ENCODE results near the gene ASGR1. TPM values are rescaled to one million over a fixed set of nuclear protein-coding genes. Genes with fewer than 3 reads are reported as not detected.
"Not testable (repeated sequence)": the region's sequence is repeated elsewhere in the genome, so short reads cannot be mapped to it uniquely, and the experiment has no call there.

ASGR1 gene
- total RNA-seq, 1 donor from 2014 or later, result 29.0 TPM

DNA sequence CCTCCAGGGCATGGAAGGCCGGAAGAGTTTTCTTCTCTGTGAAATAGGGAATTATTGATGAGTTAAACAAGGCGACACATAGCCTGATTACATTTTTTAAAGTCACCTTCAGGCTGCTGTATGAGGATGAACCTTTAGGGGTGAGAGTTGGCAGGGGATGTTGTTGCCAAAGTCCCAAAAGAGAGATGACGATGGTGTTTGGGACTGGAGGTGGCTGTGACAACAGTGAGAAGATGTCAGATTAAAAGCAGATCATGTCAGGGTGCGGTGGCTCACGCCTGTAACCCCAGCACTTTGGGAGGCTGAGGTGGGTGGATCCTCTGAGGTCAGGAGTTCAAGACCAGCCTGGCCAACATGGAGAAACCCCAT, 47.8 kb downstream of the ASGR1 start:
- Mint-ChIP-seq H3K27me3 (ENCODE audit: unreplicated experiment) (peaks cover 4% of the 10 kb centered on the region), H3K4me3 (ENCODE audit: unreplicated experiment) (peak overlapping the region; percentile 33), H3K27ac (ENCODE audit: unreplicated experiment) (no peak overlapping the region), H3K4me1 (ENCODE audit: low read depth, unreplicated experiment) (peaks cover 17% of the 10 kb centered on the region), H3K9me3 (ENCODE audit: unreplicated experiment) (no peaks in the 10 kb centered on the region), H3K36me3 (ENCODE audit: unreplicated experiment) (no peaks in the 10 kb centered on the region)
- DNase-seq, result no peak
- TF ChIP-seq, protein P1, sequence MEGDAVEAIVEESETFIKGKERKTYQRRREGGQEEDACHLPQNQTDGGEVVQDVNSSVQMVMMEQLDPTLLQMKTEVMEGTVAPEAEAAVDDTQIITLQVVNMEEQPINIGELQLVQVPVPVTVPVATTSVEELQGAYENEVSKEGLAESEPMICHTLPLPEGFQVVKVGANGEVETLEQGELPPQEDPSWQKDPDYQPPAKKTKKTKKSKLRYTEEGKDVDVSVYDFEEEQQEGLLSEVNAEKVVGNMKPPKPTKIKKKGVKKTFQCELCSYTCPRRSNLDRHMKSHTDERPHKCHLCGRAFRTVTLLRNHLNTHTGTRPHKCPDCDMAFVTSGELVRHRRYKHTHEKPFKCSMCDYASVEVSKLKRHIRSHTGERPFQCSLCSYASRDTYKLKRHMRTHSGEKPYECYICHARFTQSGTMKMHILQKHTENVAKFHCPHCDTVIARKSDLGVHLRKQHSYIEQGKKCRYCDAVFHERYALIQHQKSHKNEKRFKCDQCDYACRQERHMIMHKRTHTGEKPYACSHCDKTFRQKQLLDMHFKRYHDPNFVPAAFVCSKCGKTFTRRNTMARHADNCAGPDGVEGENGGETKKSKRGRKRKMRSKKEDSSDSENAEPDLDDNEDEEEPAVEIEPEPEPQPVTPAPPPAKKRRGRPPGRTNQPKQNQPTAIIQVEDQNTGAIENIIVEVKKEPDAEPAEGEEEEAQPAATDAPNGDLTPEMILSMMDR (IDR thresholded peaks at IDR 0.05; ENCODE audit: partially characterized antibody, unreplicated experiment), result no peak

DNA sequence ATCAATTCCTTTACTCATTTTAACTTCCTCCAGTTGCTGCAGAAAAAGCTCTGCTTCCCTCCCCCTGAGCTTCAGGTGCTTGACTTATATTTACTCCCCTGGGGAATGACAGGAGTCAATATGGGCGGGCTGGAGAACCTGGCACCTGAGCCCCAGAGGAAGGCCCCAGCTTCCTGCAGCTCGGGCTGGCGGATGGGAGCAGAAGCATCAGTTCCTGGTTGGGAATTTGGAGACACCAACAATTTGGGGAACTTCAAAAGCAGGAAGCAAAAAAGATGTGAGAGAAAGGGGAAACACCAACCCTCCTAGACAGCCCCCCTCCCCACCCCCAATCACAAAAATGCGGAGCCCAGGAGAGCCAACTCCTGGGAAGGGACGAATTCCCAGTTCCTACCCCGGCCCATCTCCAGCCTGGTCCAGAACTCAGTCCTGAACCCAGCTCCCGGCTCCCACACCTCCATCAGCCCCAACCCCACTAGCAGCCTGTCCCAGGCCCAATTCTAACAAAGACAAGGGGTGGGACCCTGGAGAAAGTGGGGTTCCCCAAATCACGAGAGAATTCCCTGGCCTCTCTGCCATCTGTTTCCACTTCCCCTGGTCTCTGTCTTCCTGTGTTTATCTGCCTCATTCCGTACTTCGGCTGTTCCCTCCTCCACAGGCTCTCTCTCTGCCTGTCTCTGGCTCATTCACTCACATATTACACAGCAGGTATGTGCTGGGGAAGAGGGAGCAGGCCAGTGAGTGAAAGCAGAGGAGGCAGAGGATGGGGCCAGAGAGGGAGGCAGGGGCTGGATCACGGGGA, 48.3 kb downstream of the ASGR1 start:
- TF ChIP-seq, protein P1 (IDR thresholded peaks at IDR 0.05; ENCODE audit: partially characterized antibody, unreplicated experiment), result no peak
- no peak overlapping the region for H3K27ac Mint-ChIP-seq (ENCODE audit: unreplicated experiment)
- H3K9me3 Mint-ChIP-seq (ENCODE audit: unreplicated experiment), result no peaks in the 10 kb centered on the region
- H3K4me1 Mint-ChIP-seq (ENCODE audit: low read depth, unreplicated experiment), result peaks cover 17% of the 10 kb centered on the region
- no peaks in the 10 kb centered on the region for H3K36me3 Mint-ChIP-seq (ENCODE audit: unreplicated experiment)
- DNase-seq, result no peak
- no peak overlapping the region for H3K4me3 Mint-ChIP-seq (ENCODE audit: unreplicated experiment)
- peaks cover 4% of the 10 kb centered on the region for H3K27me3 Mint-ChIP-seq (ENCODE audit: unreplicated experiment)

DNA sequence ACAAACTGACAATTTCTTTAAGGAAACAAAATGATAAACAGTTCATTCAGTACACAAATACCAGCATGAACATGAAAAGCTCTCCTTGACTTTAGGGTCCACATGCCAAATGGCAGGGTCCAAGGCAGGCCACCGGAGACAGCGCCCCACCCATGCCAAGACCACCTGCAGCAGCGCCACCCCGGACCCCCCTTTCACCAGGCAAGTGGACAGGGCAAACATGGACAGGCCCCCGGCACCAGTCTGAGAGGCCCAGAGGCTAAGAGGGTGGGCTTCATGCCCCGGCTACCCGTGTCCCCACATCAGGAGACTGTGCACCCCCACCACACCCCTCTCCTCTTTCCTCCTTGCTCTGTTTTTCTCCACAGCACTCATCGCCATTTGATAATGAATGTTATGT, 49.9 kb downstream of the ASGR1 start:
- peaks cover 17% of the 10 kb centered on the region for H3K4me1 Mint-ChIP-seq (ENCODE audit: low read depth, unreplicated experiment)

DNA sequence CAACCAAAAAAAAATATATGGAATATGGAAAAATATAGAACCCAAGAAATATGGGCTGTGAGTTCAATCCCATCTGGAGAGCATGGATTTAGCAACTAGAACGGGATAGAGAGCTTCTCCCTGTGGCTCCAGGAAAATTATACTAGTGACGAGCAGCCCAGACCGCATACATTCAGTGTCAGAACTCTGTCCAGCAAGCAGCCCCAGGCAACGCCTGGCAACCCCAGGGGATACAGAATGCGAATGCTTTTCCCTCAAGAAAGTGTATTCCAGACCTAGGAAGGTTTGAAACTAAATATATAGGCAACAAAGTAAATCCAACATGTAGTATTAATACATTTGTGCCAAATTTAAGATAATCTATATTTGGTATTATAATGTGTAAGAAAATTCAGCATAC, 51.0 kb downstream of the ASGR1 start:
- no peak overlapping the region for H3K4me3 Mint-ChIP-seq (ENCODE audit: unreplicated experiment)
- peaks cover 3% of the 10 kb centered on the region for H3K27me3 Mint-ChIP-seq (ENCODE audit: unreplicated experiment)
- peak; percentile 69 for DNase-seq
- TF ChIP-seq, protein P1 (IDR thresholded peaks at IDR 0.05; ENCODE audit: partially characterized antibody, unreplicated experiment), result no peak
- no peaks in the 10 kb centered on the region for H3K9me3 Mint-ChIP-seq (ENCODE audit: unreplicated experiment)
- peaks cover 16% of the 10 kb centered on the region for H3K4me1 Mint-ChIP-seq (ENCODE audit: low read depth, unreplicated experiment)
- no peaks in the 10 kb centered on the region for H3K36me3 Mint-ChIP-seq (ENCODE audit: unreplicated experiment)
- no peak overlapping the region for H3K27ac Mint-ChIP-seq (ENCODE audit: unreplicated experiment)

More for the DNA sequence above, 49.9 kb downstream of the ASGR1 start:
- Mint-ChIP-seq H3K9me3 (ENCODE audit: unreplicated experiment) (no peaks in the 10 kb centered on the region), H3K36me3 (ENCODE audit: unreplicated experiment) (no peaks in the 10 kb centered on the region), H3K4me3 (ENCODE audit: unreplicated experiment) (no peak overlapping the region), H3K27me3 (ENCODE audit: unreplicated experiment) (peaks cover 5% of the 10 kb centered on the region), H3K27ac (ENCODE audit: unreplicated experiment) (no peak overlapping the region)
- no peak for DNase-seq
- TF ChIP-seq, protein P1 (IDR thresholded peaks at IDR 0.05; ENCODE audit: partially characterized antibody, unreplicated experiment), result no peak

DNA sequence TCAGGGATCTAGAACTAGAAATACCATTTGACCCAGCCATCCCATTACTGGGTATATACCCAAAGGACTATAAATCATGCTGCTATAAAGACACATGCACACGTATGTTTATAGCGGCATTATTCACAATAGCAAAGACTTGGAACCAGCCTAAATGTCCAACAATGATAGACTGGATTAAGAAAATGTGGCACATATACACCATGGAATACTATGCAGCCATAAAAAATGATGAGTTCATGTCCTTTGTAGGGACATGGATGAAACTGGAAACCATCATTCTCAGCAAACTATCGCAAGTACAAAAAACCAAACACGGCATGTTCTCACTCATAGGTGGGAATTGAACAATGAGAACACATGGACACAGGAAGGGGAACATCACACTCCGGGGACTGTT, 51.7 kb downstream of the ASGR1 start:
- not testable (repeated sequence) for DNase-seq; H3K4me3 Mint-ChIP-seq (ENCODE audit: unreplicated experiment); H3K36me3 Mint-ChIP-seq (ENCODE audit: unreplicated experiment); H3K27ac Mint-ChIP-seq (ENCODE audit: unreplicated experiment); H3K27me3 Mint-ChIP-seq (ENCODE audit: unreplicated experiment); H3K9me3 Mint-ChIP-seq (ENCODE audit: unreplicated experiment)
- H3K4me1 Mint-ChIP-seq (ENCODE audit: low read depth, unreplicated experiment), result peaks cover 12% of the 10 kb centered on the region

DNA sequence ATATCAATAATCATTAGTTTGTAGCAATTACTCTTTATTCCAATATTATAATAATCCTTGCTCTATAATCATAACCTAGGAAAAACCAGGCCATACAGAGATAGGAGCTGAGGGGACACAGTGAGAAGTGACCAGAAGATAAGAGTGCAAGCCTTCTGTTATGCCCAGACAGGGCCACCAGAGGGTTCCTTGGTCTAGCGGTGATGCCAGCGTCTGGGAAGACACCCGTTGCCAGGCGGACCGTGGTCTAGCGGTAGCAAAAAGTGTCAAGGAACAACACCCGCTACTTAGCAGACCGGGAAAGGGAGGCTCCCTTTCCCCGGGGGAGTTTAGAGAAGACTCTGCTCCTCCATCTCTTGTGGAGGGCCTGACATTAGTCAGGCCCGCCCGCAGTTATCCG, 52.8 kb downstream of the ASGR1 start:
- H3K27me3 Mint-ChIP-seq (ENCODE audit: unreplicated experiment); H3K36me3 Mint-ChIP-seq (ENCODE audit: unreplicated experiment); H3K9me3 Mint-ChIP-seq (ENCODE audit: unreplicated experiment); DNase-seq; H3K27ac Mint-ChIP-seq (ENCODE audit: unreplicated experiment); H3K4me3 Mint-ChIP-seq (ENCODE audit: unreplicated experiment): not testable (repeated sequence)
- peaks cover 11% of the 10 kb centered on the region for H3K4me1 Mint-ChIP-seq (ENCODE audit: low read depth, unreplicated experiment)
